Activated CD4-positive, alpha-beta T cell treated with anti-CD3 and anti-CD28 coated beads, Interleukin-2, Interleukin-4, amounts not matched to agents 100 ng/mL and 50 ng/mL, durations not matched to agents 16 hours and 8 hours (primary cell): ENCODE data around the gene PTPRK.

Experiments
- DNase-seq: peaks from one replicate; pipeline ENCODE4 v3.0.0-alpha.2; 2020; ENCODE audit warnings: low spot score

PTPRK gene

DNA sequence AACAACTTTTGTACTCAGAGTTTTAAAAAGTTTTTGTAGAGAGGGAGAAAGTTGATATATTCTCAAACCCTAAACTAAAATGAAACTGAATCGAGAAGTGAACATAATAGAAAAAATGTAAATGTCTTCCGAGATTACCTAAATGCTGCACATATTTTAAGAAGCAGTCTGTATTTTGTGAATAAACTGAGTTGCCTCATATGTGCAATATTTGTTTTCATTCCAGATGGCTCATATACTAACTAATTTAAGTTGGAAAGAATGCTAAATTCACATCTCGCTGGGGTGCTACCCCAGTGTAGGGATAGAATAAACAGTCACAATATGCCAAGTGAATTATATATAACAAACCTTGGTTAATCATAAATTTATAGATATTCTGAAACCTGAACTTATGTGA, 333.7 kb downstream of the PTPRK start:
- DNase-seq = no peak

DNA sequence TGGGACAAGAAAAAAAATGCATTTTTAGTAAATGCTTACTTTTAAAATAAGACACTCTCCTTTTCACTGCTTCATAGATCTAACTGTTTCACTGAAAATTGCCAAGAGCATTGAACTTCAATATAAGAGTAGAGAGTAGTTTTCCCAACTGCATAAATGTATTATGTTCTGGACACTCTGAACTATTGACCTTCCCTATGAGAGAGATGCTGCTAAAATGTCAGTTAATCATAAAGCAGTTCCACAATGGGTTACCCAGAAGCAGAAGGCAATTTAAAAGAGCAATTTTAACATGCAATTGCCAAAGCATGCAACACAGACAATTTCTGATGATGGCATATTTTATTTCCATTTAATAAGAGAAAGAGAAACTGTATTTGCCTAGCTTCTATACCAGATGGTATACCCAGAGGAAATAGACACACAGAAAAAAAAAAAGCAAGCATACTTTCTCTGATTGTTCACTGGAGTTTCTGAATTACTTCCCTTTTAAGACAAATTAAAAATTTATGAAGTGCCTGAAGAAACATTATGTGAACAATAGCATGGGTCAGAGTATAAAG, 340.4 kb downstream of the PTPRK start:
- no peak for DNase-seq

DNA sequence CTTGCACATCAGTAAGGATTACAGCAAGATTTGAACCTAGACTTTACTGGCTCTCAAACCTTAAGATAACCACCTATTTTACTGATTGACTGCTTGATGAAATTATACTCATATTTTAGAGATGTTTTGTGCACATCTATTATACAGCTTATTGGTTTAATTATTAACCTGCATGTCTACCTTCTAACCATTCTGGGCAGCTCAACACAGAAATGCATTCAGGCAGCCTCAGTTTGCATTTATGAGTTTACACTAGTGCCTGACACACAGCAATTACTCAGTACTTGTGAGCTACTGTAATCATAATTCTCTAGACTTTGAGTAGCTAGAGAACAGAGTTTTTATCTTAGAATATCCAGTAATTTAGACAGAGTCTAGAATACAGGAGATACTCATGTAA, 345.7 kb downstream of the PTPRK start:
- DNase-seq = no peak

DNA sequence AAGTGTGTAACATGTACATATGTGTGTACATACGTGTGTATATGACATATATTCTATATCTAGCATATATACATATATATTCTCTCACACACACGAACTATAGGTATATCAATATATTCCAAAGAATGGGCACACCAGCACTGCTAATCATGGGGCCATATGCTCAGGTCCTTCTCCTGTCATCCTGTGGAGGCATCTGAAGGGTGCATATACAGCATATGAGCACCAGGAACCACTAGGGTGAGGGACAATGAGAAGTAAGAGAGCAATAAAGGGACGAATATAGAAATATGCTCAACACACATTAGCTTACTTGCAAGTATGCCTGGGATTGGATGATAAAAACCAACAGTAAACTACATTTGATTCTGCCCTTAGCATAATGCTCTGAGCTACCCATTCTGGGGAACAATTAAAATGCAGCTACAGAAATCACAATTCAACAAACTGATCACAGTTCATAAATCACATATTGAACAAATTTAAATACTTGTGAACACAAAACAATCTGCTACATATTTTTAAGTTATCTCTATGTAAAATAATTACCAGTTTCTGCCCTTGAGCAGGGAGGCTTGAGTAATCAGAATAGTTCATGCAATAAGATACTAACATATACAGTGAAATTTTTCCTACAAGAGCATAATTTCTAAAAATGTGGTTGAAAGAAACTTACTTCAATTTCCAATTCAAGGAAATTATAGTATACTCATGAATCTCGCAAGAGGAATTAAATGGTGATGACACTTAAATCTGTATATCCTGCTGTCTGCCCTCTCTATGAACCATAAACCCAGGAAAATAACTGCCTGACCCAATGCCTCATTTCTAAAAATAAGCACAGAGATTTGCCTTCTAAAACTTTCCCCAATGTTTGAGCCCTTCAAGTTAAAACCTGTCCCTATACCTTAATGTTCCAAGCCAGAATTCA, 347.4 kb downstream of the PTPRK start:
- DNase-seq = no peak

DNA sequence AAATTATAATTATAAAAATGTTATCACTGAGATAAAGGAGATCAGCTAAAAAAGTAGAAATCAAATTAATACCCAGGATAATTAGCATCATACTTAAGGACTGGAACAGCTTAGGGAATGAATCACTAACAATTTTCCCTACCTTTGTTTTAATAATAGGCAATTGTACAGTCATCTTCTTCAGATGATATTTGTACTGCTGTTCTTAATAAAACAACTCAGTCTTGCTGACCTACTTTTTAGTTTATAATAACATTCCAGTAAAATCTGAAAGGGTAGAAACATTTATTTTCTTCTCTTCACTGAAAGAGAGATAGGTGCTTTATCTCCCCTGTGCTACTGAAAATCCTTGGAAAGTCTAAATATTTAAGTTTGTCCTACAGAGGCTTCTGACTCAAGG, 348.3 kb downstream of the PTPRK start:
- no peak for DNase-seq

DNA sequence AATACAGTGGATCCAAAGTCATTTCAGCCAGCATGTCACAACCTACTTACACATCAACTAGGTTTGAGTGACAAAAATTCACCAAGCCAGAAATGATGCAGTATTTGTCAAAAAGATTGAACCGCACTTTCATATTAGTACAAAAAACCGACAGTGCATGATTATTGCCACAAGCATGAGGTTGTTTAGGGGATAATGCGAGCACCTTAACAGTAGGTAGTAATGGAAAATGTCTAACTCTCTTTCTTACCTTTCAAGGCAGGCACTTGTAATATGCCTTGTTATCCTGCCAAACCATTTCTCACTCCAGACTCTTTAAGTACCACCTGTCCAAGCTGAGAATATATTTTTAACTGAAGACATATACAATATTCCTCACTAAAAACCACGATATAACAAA, 349.2 kb downstream of the PTPRK start:
- DNase-seq = no peak

DNA sequence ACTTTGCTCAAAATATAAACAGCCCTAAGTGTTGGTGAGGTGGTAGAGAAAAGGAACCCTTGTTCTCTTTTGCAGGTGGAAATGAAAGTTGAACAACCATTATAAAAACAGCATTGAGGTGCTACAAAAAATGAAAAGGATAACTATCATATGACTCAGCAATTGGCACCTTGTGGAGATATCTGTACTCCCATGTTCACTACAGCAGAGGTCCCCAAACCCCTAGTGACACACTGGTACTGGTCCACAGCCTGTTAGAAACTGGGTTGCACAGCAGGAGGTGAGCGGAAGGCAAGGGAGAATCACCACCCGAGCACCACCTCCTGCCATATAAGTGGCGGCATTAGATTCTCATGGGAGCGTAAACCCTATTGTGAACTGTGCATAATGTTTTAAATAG, 352.2 kb downstream of the PTPRK start:
- DNase-seq = no peak

DNA sequence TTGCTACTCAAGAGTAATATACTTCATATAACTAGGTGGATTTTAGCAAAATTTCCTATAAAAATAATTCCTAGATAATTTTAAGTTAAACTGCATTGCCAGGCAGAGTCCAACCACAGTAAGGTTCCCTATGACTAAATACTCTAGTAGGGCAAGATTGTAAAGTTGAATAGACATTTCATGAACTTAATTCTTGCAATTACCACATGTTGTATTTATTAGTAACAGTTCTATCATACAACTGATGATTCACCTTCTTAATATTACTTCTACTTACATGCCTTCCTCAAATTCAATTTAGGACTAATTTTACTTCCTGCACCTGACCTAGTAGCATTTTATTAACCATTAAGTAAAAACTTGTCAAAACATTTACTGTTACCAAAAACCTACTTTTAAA, 352.8 kb downstream of the PTPRK start:
- DNase-seq = no peak

DNA sequence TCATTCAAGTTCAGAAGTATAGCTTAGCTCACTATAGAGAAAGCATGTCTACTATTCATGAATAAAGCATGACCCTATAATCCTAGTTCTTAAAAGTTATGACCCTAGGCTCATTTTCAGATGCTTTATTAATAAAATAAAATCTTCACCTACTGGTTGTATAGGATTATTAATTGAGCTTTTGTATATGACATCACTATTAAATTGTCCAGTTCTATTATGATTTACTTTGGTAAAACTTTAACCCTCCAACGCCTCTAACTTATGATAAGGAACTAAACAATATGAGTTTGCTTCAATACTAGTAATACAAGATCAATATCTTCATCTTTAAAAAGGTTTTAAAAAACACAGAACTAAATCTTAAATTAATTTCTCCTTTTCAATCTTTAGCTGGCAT, 356.1 kb downstream of the PTPRK start:
- no peak for DNase-seq

DNA sequence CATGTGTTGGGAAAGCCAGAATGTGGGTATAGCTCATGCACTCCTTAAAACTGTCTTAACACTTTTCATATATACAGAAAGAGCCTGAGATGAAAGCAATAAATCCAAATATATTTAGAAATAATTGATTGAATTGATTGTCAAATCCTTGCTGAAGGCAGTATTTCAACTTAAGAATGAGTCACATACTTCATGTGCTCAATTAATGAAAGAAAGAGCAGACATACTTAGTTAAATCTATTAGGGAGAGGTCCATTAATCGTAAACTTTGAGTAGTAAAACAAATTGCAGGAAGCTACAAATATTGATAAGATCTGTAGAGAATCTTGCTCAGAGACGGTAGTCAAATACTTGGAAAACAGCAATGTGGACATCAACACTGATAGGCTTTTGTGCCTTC, 358.0 kb downstream of the PTPRK start:
- no peak for DNase-seq

DNA sequence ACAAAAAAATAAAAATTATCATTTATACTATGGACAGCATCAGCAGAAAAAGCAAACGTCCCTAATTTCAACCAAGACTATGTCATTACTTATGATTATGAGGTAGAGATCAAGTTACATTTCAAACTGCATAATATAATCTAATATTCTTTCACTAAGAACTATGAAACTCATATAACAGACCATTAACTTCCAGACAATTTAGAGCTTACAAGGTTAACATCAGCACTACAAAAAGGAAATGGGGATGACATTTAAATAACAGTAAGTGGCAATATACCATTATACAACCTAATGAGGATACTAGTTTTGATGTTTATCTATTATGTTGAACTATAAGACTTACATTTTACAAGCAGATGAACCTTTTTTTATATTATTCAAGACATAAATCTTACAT, 358.6 kb downstream of the PTPRK start:
- DNase-seq = no peak

DNA sequence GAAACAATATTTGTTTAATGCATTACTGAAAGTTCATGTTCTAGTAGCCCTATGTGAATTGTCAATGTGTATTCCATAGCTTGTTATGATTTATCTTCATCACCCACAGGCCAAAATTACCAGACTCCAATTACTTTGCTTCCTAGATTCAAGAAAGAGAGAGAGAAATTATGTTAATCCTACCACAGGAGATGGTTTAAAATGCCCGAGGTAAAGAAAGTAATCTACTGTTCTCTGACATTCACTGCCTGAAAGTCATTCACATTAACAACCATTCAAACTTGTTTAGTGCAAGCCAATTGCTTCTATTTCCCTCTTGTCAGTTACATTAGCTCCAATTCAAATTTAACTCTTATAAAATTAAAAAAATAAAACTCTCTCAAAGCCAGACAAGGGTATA, 359.1 kb downstream of the PTPRK start:
- DNase-seq = no peak

DNA sequence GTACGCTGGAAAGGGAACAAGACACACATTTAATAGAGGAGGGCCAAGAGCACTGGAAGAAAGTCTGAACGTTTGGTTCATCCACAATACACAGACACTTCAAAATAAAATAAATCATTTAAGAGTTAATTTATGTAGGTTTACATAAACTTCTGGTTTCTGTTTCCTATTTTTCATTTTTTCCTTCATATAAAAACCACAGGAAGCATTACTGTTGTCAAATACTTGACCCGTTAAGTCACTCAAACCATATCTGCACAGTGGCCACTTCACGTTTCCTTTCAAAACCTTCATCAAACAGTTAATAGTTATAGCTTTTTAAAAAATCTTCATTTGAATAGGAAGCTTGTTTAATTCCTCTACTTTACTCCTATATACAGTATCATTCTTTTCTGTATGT, 361.9 kb downstream of the PTPRK start:
- no peak for DNase-seq

DNA sequence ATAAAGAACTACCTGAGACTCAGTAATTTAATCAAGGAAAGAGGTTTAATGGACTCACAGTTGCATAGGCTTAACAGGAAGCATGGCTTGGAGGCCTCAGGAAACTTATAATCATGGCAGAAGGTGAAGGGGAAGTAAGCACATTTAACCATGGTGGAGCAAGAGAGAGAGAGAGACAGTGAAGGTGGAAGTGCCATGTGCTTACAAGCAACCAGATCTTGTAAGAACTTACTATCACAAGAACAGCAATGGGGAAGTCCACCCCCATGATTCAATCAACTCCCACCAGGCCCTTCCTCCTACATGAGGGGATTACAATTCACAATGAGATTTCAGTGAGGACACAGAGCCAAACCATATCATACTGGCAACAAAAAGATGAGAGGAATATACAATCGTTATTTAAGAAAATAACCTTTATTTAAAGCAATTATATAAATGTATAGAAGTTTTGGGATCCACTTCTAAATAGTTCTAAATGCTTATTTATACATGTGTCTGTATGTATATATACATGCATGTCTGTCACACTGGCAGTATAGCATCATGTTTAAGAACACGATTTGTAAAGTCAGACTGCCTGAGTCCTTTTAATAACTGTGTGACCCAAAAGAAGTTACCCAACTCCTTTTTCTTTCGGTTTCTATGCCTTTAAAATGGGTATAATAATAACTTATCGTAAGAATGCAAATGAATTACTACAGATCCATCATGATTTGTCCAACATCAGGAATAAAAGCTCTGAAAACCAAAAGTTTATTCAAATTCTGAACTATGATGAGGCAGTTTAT, 363.9 kb downstream of the PTPRK start:
- no peak for DNase-seq

DNA sequence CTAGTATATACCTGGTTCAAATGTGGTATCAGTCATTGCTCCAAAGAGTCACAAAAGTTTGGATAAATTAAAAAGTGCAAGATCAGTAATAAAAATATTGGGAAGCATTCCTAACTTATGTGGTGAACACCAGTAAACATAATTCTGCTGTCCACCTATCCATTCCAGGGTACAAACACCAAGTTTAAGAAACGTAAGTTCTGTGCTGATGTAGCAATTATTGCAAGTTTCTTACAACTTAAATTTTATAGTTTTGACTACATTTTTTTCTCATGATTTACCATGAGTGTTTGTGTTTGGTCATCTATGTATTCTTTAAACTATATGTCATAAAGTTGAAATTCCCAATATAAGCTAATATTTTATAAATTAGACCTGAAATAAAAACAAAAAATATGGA, 364.6 kb downstream of the PTPRK start:
- DNase-seq = no peak

DNA sequence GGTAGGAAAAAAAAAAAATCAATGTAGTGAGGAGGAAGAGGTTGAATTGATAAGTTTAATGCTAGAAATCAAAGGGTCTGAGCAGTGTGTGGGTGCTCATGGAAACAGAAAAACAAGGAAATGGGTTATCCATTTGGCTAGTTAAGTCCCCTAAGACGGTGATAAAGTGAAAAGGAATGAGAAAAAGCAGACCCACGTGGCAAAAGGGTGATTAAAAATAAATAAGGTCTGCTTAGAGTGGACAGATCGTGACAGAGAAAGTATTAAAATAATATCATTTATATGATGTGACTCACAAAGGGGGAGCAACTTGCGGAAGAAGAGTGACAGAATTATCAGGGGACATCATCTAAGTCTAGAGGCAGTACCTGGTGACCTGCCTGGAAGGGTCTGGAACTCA, 367.8 kb downstream of the PTPRK start:
- DNase-seq = no peak

DNA sequence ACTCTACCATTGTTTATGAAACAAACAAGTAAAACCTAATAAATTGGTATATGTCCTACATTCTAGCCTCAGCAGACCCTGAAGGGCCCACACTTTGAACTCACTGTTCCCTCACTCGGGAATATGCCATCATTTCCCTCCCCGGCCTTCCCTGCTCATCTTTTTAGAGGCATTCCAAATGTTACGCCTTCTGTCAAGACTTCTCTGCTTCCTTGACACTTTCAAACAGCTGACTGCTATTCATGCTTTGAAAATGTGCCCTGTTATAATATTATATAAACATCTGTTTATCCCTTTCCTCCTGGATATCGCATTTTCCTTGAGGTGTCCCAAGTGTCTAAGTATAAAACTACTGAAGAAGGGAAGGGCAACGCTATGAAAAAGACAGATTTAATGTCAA, 370.0 kb downstream of the PTPRK start:
- DNase-seq = no peak

DNA sequence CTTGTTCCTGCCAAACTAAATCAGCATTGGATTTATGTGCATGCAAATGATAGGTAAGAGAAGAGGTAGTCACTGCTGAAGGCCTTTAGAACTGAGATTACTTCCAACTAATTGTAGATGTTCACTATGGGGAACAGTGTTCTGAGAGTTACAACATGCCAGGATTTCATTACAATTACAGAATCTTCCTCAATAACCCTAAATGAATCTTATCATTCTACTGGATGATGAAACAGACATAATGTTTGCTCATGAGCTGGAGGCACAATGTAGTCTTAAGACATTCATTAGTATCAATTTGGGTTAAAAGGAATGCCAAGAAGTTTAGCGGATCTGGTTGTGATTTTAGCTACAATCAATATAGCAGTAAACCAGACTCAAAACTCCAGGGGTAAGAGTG, 370.6 kb downstream of the PTPRK start:
- no peak for DNase-seq

DNA sequence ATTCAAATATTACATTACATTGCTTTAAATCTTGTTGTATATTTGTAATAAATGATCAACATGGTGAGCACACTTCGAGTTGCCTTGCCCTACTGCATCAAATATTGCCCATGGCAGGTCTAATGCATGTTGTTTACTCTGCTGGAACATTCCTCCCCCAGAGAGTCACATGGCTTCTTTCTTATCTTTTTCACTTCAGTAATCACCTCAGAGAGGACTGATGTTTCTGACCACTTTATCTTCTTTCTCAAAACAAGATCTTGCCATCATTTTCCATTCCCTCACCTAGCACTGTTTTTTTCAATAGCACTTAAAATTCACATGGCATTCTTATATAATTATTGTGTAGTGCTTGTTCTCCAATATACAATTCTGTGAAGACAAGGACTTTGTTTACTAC, 376.1 kb downstream of the PTPRK start:
- no peak for DNase-seq

DNA sequence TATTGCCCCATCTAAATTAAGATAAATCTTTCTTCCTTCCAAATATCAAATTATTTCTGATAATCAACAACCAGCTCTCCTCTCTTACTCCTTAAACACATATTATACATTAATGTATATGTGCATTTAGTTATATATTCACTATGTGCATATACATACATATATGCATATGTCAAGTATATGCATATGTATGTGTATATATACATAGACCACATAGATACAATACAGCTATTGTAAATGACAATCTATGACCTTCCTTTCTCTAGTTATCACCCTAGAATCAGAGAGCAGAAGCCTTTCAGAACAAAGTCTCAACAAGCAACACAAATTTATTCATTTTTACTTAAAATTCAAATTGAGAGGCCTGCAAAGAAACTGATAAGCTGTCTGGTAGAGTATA, 378.5 kb downstream of the PTPRK start:
- no peak for DNase-seq

DNA sequence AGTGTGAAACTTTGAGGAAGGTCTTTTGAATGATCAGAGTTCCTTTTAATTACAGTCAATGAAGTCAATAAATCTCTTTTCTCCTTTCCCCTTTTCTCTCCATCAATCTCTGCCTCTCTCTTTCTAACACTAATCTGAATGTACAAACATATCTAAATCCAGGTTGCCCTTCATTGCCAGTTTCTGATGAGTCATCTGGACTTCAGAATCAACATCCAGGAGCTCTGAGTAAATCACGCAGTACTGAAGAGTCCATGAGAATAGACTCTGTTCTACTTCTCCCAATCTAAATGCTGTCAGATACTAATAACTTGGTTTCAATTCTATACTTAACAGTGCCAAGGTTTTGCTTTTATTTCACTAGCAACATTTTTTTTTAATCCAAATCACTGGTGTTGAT, 380.9 kb downstream of the PTPRK start:
- no peak for DNase-seq

DNA sequence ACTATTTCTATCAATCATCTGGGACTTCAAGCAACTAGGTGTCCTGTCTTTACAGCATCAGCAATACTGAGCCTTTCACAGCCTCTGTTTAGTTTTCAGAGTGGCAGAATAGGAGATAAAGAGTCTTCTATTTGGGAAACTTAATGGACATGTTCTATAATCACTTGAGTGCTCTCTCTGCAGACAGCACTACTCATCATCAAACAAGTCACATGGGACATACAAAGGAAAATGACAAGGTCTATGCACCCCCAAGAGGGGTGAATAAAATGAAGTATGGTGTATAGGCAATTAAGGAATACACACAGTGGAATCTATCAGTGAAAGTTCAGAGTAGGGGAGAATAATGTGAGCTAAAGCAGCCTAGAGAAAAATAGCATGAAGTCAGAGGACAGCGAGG, 381.7 kb downstream of the PTPRK start:
- no peak for DNase-seq

DNA sequence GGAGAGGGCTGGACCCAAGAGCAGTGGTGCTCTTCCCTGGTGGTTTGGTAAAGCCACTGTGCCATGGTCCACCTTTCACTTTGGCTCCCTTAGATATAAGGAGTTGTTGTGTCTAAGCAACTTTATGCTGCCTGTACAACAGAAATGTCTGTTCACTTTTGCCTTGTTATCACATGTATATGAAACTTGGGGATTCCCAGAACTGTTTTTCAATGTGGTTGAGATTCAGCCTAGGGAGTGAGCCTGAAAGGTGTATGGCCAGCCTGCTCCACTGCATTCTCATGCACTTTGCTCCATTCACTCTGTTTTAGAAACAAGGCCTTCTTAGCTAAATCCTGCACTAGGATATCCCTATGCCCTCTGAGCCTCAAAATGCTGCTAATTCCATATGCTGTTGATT, 385.1 kb downstream of the PTPRK start:
- DNase-seq = no peak
